Chondrocyte (in vitro differentiated cells): ENCODE results near the gene ADRA2B. TPM values are rescaled to one million over a fixed set of nuclear protein-coding genes. Genes with fewer than 3 reads are reported as not detected.
"Not testable (repeated sequence)": the region's sequence is repeated elsewhere in the genome, so short reads cannot be mapped to it uniquely, and the experiment has no call there.

Source experiments
- DNase-seq: peaks from one replicate; pipeline ENCODE4 v3.0.0; 2021; ENCODE audit warnings: mixed read lengths, low spot score
- H3K27ac Mint-ChIP-seq: one replicate; pipeline ENCODE4 v1.8.0; 2021; ENCODE audit warnings: mild to moderate bottlenecking, moderate library complexity, mixed read lengths; ENCODE audit not compliant: unreplicated experiment
- H3K27me3 Mint-ChIP-seq: 2 replicates; pipeline ENCODE4 v1.8.0; 2021; ENCODE audit warnings: low read depth, mixed read lengths
- H3K36me3 Mint-ChIP-seq: 2 replicates; pipeline ENCODE4 v1.8.0; 2021; ENCODE audit warnings: low read depth, mixed read lengths
- H3K4me1 Mint-ChIP-seq: 2 replicates; pipeline ENCODE4 v1.8.0; 2021; ENCODE audit warnings: low read depth, mild to moderate bottlenecking, mixed read lengths
- H3K4me3 Mint-ChIP-seq: one replicate; pipeline ENCODE4 v1.8.0; 2021; ENCODE audit warnings: mild to moderate bottlenecking, moderate library complexity, mixed read lengths; ENCODE audit not compliant: unreplicated experiment
- H3K9me3 Mint-ChIP-seq: 2 replicates; pipeline ENCODE4 v1.8.0; 2021; ENCODE audit warnings: low read depth, mixed read lengths
- long read RNA-seq: library from polyadenylated mRNA; stranded (forward); transcript quantifications from one replicate; pipeline ENCODE4 v2.0.0, GENCODE V29; 2021
- total RNA-seq: library from RNA; stranded (reverse); gene quantifications from 3 replicates; pipeline ENCODE4 v1.2.1, GENCODE V29; 2021
- TF ChIP-seq, protein P1 (sequence below): fragments of 200-600 bp; sonication (generic); IDR thresholded peaks from 2 replicates; pipeline ENCODE4 v1.5.0; 2021; ENCODE audit warnings: antibody characterized with exemption, mild to moderate bottlenecking, moderate library complexity

Gene ADRA2B
- total RNA-seq, result 0.07 TPM in 1 of 3 replicates, not detected in the others
- long read RNA-seq, result 0 reads

- Mint-ChIP-seq H3K4me3 (peak within 1 kb of the TSS; percentile 66), H3K9me3 (no peaks in the 10 kb centered on the region), H3K36me3 (peaks cover 2% of the 10 kb centered on the region), H3K4me1 (no peaks in the 10 kb centered on the region), H3K27me3 (peaks cover 37% of the 10 kb centered on the region), H3K27ac (no peak within 1 kb of the TSS)
- TF ChIP-seq, protein P1, sequence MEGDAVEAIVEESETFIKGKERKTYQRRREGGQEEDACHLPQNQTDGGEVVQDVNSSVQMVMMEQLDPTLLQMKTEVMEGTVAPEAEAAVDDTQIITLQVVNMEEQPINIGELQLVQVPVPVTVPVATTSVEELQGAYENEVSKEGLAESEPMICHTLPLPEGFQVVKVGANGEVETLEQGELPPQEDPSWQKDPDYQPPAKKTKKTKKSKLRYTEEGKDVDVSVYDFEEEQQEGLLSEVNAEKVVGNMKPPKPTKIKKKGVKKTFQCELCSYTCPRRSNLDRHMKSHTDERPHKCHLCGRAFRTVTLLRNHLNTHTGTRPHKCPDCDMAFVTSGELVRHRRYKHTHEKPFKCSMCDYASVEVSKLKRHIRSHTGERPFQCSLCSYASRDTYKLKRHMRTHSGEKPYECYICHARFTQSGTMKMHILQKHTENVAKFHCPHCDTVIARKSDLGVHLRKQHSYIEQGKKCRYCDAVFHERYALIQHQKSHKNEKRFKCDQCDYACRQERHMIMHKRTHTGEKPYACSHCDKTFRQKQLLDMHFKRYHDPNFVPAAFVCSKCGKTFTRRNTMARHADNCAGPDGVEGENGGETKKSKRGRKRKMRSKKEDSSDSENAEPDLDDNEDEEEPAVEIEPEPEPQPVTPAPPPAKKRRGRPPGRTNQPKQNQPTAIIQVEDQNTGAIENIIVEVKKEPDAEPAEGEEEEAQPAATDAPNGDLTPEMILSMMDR, result no peak
- no peak for DNase-seq
Observed at GRCh38 chr2:96116424-96116878, at the start of gene ADRA2B. Gene ADRA2B (minus strand): TSS chr2:96116571. CDS start chr2:96116149, 422 bp downstream.

- no peaks in the 10 kb centered on the region for H3K36me3 Mint-ChIP-seq
- H3K4me1 Mint-ChIP-seq, result peaks cover 23% of the 10 kb centered on the region
- no peak overlapping the region for H3K27ac Mint-ChIP-seq
- TF ChIP-seq, protein P1, result no peak
- no peaks in the 10 kb centered on the region for H3K27me3 Mint-ChIP-seq
- no peak overlapping the region for H3K4me3 Mint-ChIP-seq
- H3K9me3 Mint-ChIP-seq, result peaks cover 4% of the 10 kb centered on the region
- DNase-seq, result no peak
Observed at GRCh38 chr2:96164459-96165184, 48.3 kb upstream of the ADRA2B start.

- Mint-ChIP-seq H3K9me3 (peaks cover 4% of the 10 kb centered on the region), H3K4me1 (peaks cover 19% of the 10 kb centered on the region), H3K4me3 (no peak overlapping the region), H3K27ac (peak overlapping the region; percentile 29), H3K27me3 (peaks cover 5% of the 10 kb centered on the region), H3K36me3 (no peaks in the 10 kb centered on the region)
- TF ChIP-seq, protein P1, result no peak
- no peak for DNase-seq
Observed at GRCh38 chr2:96163768-96164429, 47.5 kb upstream of the ADRA2B start.

- TF ChIP-seq, protein P1, result no peak
- Mint-ChIP-seq H3K27me3 (peaks cover 6% of the 10 kb centered on the region), H3K4me3 (no peak overlapping the region), H3K27ac (no peak overlapping the region), H3K9me3 (peaks cover 4% of the 10 kb centered on the region), H3K36me3 (no peaks in the 10 kb centered on the region), H3K4me1 (peaks cover 17% of the 10 kb centered on the region)
- no peak for DNase-seq
Observed at GRCh38 chr2:96163415-96163767, 47.0 kb upstream of the ADRA2B start.

DNA sequence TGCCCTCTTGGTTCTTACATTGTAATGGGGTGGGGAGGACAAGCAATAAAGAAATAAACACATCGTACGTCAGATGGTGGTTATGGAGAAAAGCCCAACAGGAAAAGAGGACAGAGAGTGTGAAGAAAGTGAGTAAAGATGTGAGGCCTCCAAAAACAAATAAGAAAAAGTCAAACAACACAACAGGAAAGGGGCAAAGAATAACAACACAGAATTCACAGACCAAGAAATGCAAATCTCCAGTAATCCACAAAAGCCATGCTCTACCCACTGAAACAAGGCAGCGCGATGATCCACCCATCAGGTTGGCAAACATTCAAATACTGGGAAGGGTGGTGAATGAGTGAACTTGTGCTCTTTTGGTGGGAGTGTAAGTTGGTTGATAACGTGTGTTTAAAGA lies 45.5 kb upstream of the ADRA2B start:
- peaks cover 6% of the 10 kb centered on the region for H3K27me3 Mint-ChIP-seq
- H3K4me1 Mint-ChIP-seq, result peaks cover 14% of the 10 kb centered on the region
- no peak overlapping the region for H3K27ac Mint-ChIP-seq
- DNase-seq, result no peak
- H3K36me3 Mint-ChIP-seq, result no peaks in the 10 kb centered on the region
- no peak overlapping the region for H3K4me3 Mint-ChIP-seq
- TF ChIP-seq, protein P1, result no peak
- H3K9me3 Mint-ChIP-seq, result peaks cover 4% of the 10 kb centered on the region

DNA sequence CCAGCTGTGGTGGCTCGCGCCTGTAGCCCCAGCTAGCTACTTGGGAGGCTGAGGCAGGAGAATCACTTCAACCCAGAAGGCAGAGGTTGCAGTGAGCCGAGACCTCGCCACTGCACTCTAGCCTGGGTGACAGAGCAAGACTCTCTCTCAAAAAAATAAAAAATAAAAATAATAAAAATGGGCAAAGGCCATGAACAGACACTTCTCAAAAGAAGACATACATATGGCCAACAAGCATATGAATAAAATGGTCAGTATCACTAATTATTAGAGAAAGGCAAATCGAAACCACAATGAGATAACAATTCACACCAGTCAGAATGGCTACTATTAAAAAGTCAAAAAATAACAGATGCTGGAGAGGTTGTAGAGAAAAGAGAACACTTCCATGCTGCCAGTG lies 44.0 kb upstream of the ADRA2B start:
- not testable (repeated sequence) for H3K27me3 Mint-ChIP-seq, DNase-seq, H3K36me3 Mint-ChIP-seq, H3K4me3 Mint-ChIP-seq, H3K9me3 Mint-ChIP-seq, H3K27ac Mint-ChIP-seq
- peaks cover 14% of the 10 kb centered on the region for H3K4me1 Mint-ChIP-seq
